Naive thymus-derived CD4-positive, alpha-beta T cell (primary cell): ENCODE data around the gene SLC24A2. TPM values are rescaled to one million over a fixed set of nuclear protein-coding genes. Genes with fewer than 3 reads are reported as not detected.

ENCODE experiments used
- ATAC-seq: fragments of 150-1000 bp; cut with Tn5 transposase; 2 replicates; pipeline ENCODE4 v1.10.0; 2021; ENCODE audit warnings: mild to moderate bottlenecking, moderate library complexity
- CTCF ChIA-PET: fragments of 350-600 bp; sonication (Branson Sonifier 250); formaldehyde crosslinking; loops from one replicate; lab custom pipeline; 2021; ENCODE audit warnings: antibody characterized with exemption; lab: Charles Lee
- POLR2A ChIA-PET: fragments of 350-600 bp; sonication (Branson Sonifier 250); formaldehyde crosslinking; loops from one replicate; lab custom pipeline; 2021; ENCODE audit warnings: antibody characterized with exemption, inconsistent platforms; lab: Charles Lee
- DNase-seq, 9 donors: peaks; one replicate each; pipeline versions ENCODE4 v3.0.0 to v3.0.0-alpha.2; 2020 to 2022; ENCODE audit warnings: mixed read lengths in 1 of 9
- H3K27ac ChIP-seq: one replicate; pipeline ENCODE4 v1.7.0; 2013; ENCODE audit warnings: mild to moderate bottlenecking, low read depth, low read length, moderate library complexity
- H3K27me3 ChIP-seq, 2 donors: one replicate each; pipeline ENCODE4 v1.7.0; 2013; ENCODE audit warnings: low read length in 2 of 2, mild to moderate bottlenecking in 2 of 2, moderate library complexity in 2 of 2; ENCODE audit not compliant: control insufficient read depth in 2 of 2, insufficient read depth in 2 of 2
- H3K36me3 ChIP-seq, 3 experiments: 1 replicate in 2 of 3; 2 replicates in 1 of 3; pipeline ENCODE4 v1.7.0; 2013; ENCODE audit warnings: low read length in 3 of 3, mild to moderate bottlenecking in 3 of 3, moderate library complexity in 1 of 3; ENCODE audit not compliant: insufficient read depth in 3 of 3, control insufficient read depth in 2 of 3
- H3K4me1 ChIP-seq, 2 donors: one replicate each; pipeline ENCODE4 v1.7.0; 2013; ENCODE audit warnings: low read length in 2 of 2, mild to moderate bottlenecking in 2 of 2, moderate library complexity in 1 of 2; ENCODE audit not compliant: control insufficient read depth in 2 of 2, insufficient read depth in 2 of 2
- H3K4me3 ChIP-seq: 2 replicates; pipeline ENCODE4 v1.7.0; 2013; ENCODE audit warnings: mild to moderate bottlenecking, low read length
- H3K9me3 ChIP-seq, 3 experiments: 1 replicate in 2 of 3; 2 replicates in 1 of 3; pipeline ENCODE4 v1.7.0; 2013; ENCODE audit warnings: low read length in 3 of 3; ENCODE audit not compliant: control insufficient read depth in 2 of 3
- H3K27ac Mint-ChIP-seq, 9 donors: one replicate each; pipeline ENCODE4 v1.8.0; 2020 to 2022; ENCODE audit warnings: mixed read lengths in 9 of 9, mild to moderate bottlenecking in 8 of 9, moderate library complexity in 5 of 9, inconsistent platforms in 2 of 9
- H3K27me3 Mint-ChIP-seq, 5 donors: one replicate each; pipeline ENCODE4 v1.8.0; 2021 to 2022; ENCODE audit warnings: mixed read lengths in 5 of 5, mild to moderate bottlenecking in 1 of 5
- H3K36me3 Mint-ChIP-seq, 5 donors: one replicate each; pipeline ENCODE4 v1.8.0; 2020 to 2022; ENCODE audit warnings: mixed read lengths in 5 of 5, mild to moderate bottlenecking in 3 of 5, inconsistent platforms in 1 of 5
- H3K4me1 Mint-ChIP-seq, 7 donors: one replicate each; pipeline ENCODE4 v1.8.0; 2020 to 2022; ENCODE audit warnings: mixed read lengths in 7 of 7, mild to moderate bottlenecking in 3 of 7, inconsistent platforms in 1 of 7
- H3K4me3 Mint-ChIP-seq, 10 donors: one replicate each; pipeline ENCODE4 v1.8.0; 2020 to 2022; ENCODE audit warnings: mild to moderate bottlenecking in 10 of 10, mixed read lengths in 10 of 10, moderate library complexity in 6 of 10, inconsistent platforms in 2 of 10
- H3K9me3 Mint-ChIP-seq, 11 donors: one replicate each; pipeline ENCODE4 v1.8.0; 2020 to 2022; ENCODE audit warnings: mixed read lengths in 11 of 11, mild to moderate bottlenecking in 4 of 11, inconsistent platforms in 1 of 11, moderate library complexity in 1 of 11
- intact Hi-C, 2 donors: fragments of 100-400 bp; cut with micrococcal nuclease; formaldehyde crosslinking; loops; one replicate each; pipeline ENCODE4 v1.15.1; 2023
- polyA plus RNA-seq, 2 donors: library from polyadenylated mRNA; unstranded; fragments of 300-500 nt; fragmentation: Illumina TruSeq; gene quantifications; one replicate each; pipeline ENCODE4 v1.2.3, GENCODE V29; 2021
- total RNA-seq, 6 experiments: library from RNA in 5 of 6; stranded (reverse) in 5 of 6; gene quantifications; 1 replicate in 5 of 6; 2 replicates in 1 of 6; pipeline ENCODE4 v1.2.3 and lab custom pipeline; 2021 to 2026

Gene SLC24A2
- total and polyA plus RNA-seq, 7 experiments from 2014 or later: 0.11 TPM; not detected in 6

- H3K4me1 Mint-ChIP-seq: no peaks in the 10 kb centered on the region
- no peak overlapping the region for H3K4me3 Mint-ChIP-seq
- H3K9me3 Mint-ChIP-seq: peaks cover 0 to 24% (median 7%) of the 10 kb centered on the region in 11 donors
- H3K36me3 ChIP-seq: no peaks in the 10 kb centered on the region
- H3K36me3 Mint-ChIP-seq: peaks cover 0 to 4% (median 0%) of the 10 kb centered on the region in 5 donors
- H3K27me3 Mint-ChIP-seq: peaks cover 12 to 35% (median 23%) of the 10 kb centered on the region in 5 donors
- DNase-seq: no peak
- no peak overlapping the region for H3K4me3 ChIP-seq
- no peaks in the 10 kb centered on the region for H3K4me1 ChIP-seq
- intact Hi-C loops: no loop called here
- ChIA-PET CTCF (no interaction called here), POLR2A (no interaction called here)
- ATAC-seq: no peak
- H3K27ac ChIP-seq: no peak overlapping the region
- no peaks in the 10 kb centered on the region for H3K9me3 ChIP-seq
- no peaks in the 10 kb centered on the region for H3K27me3 ChIP-seq
- H3K27ac Mint-ChIP-seq: no peak overlapping the region
Measured at GRCh38 chr9:19809422-19810269, 20.8 kb upstream of the SLC24A2 start.

- Mint-ChIP-seq H3K27ac (no peak overlapping the region), H3K36me3 (no peaks in the 10 kb centered on the region), H3K4me3 (no peak overlapping the region), H3K27me3 (peaks cover 12 to 32% (median 22%) of the 10 kb centered on the region in 5 donors), H3K4me1 (no peaks in the 10 kb centered on the region), H3K9me3 (peaks cover 0 to 14% (median 4%) of the 10 kb centered on the region in 11 donors)
- no peak for DNase-seq
- Histone ChIP-seq H3K9me3 (no peaks in the 10 kb centered on the region), H3K27me3 (no peaks in the 10 kb centered on the region), H3K36me3 (no peaks in the 10 kb centered on the region), H3K4me3 (no peak overlapping the region), H3K4me1 (no peaks in the 10 kb centered on the region), H3K27ac (no peak overlapping the region)
- intact Hi-C loops: no loop called here
- no peak for ATAC-seq
- ChIA-PET CTCF (no interaction called here), POLR2A (no interaction called here)
Measured at GRCh38 chr9:19807182-19807892, 18.5 kb upstream of the SLC24A2 start.

- Mint-ChIP-seq H3K4me3 (no peak overlapping the region), H3K9me3 (peaks cover 0 to 5% (median 0%) of the 10 kb centered on the region in 11 donors), H3K36me3 (no peaks in the 10 kb centered on the region), H3K4me1 (no peaks in the 10 kb centered on the region), H3K27ac (no peak overlapping the region), H3K27me3 (peaks cover 20 to 32% (median 27%) of the 10 kb centered on the region in 5 donors)
- Histone ChIP-seq H3K4me3 (no peak overlapping the region), H3K9me3 (no peaks in the 10 kb centered on the region), H3K36me3 (no peaks in the 10 kb centered on the region), H3K27ac (no peak overlapping the region), H3K27me3 (no peaks in the 10 kb centered on the region), H3K4me1 (no peaks in the 10 kb centered on the region)
- no peak for DNase-seq
- ChIA-PET CTCF (interaction anchor here (0.5 kb wide), 1 partner anchor 20 kb away, joined by 4 read pairs; no protein-coding TSS in a partner anchor), POLR2A (no interaction called here)
- ATAC-seq: no peak
- intact Hi-C loops: no loop called here
Measured at GRCh38 chr9:19804431-19804830, 15.6 kb upstream of the SLC24A2 start.

GRCh38 chr9:19800884-19801283 lies 12.0 kb upstream of the SLC24A2 start:
- Histone ChIP-seq H3K9me3 (no peaks in the 10 kb centered on the region), H3K4me1 (no peaks in the 10 kb centered on the region), H3K27me3 (no peaks in the 10 kb centered on the region), H3K36me3 (no peaks in the 10 kb centered on the region), H3K27ac (no peak overlapping the region), H3K4me3 (no peak overlapping the region)
- intact Hi-C loops: no loop called here
- H3K27ac Mint-ChIP-seq: no peak overlapping the region
- no peaks in the 10 kb centered on the region for H3K36me3 Mint-ChIP-seq
- no peaks in the 10 kb centered on the region for H3K4me1 Mint-ChIP-seq
- ATAC-seq: no peak
- H3K27me3 Mint-ChIP-seq: peaks cover 15 to 23% (median 18%) of the 10 kb centered on the region in 5 donors
- peaks cover 0 to 5% (median 0%) of the 10 kb centered on the region in 11 donors for H3K9me3 Mint-ChIP-seq
- POLR2A ChIA-PET: no interaction called here
- CTCF ChIA-PET: no interaction called here
- DNase-seq: no peak
- no peak overlapping the region for H3K4me3 Mint-ChIP-seq

GRCh38 chr9:19799784-19800183 lies 10.9 kb upstream of the SLC24A2 start:
- Mint-ChIP-seq H3K4me3 (no peak overlapping the region), H3K36me3 (no peaks in the 10 kb centered on the region), H3K9me3 (peaks cover 0 to 11% (median 0%) of the 10 kb centered on the region in 11 donors), H3K27me3 (peaks cover 15 to 23% (median 20%) of the 10 kb centered on the region in 5 donors), H3K4me1 (no peaks in the 10 kb centered on the region), H3K27ac (no peak overlapping the region)
- no peaks in the 10 kb centered on the region for H3K4me1 ChIP-seq
- ChIA-PET POLR2A (no interaction called here), CTCF (no interaction called here)
- intact Hi-C loops: no loop called here
- ATAC-seq (no peak), DNase-seq (no peak)
- H3K4me3 ChIP-seq: no peak overlapping the region
- no peaks in the 10 kb centered on the region for H3K36me3 ChIP-seq
- no peak overlapping the region for H3K27ac ChIP-seq
- no peaks in the 10 kb centered on the region for H3K9me3 ChIP-seq
- no peaks in the 10 kb centered on the region for H3K27me3 ChIP-seq

- Histone ChIP-seq H3K9me3 (no peaks in the 10 kb centered on the region), H3K36me3 (no peaks in the 10 kb centered on the region), H3K27me3 (no peaks in the 10 kb centered on the region), H3K4me1 (no peaks in the 10 kb centered on the region), H3K4me3 (no peak overlapping the region), H3K27ac (no peak overlapping the region)
- Mint-ChIP-seq H3K4me1 (peaks cover 0 to 2% (median 0%) of the 10 kb centered on the region in 7 donors), H3K9me3 (peaks cover 0 to 8% (median 0%) of the 10 kb centered on the region in 11 donors), H3K27ac (no peak overlapping the region), H3K27me3 (peaks cover 37 to 74% (median 50%) of the 10 kb centered on the region in 5 donors), H3K4me3 (no peak overlapping the region), H3K36me3 (no peaks in the 10 kb centered on the region)
- intact Hi-C loops: loop anchor here in 1 of 2 donors (10.0 kb wide), 1 partner anchor 73 kb away; no protein-coding TSS in a partner anchor
- DNase-seq (no peak), ATAC-seq (no peak)
- POLR2A ChIA-PET: no interaction called here
- CTCF ChIA-PET: no interaction called here
Measured at GRCh38 chr9:19788152-19788551, 685 bp downstream of the SLC24A2 start.
